Esophagus squamous epithelium (tissue), 5 donors: ENCODE measurements around the gene GATA5. TPM values are rescaled to one million over a fixed set of nuclear protein-coding genes. Genes with fewer than 3 reads are reported as not detected.

Source experiments
- DNase-seq: peaks from one replicate; lab custom pipeline; 2025; lab: John Stamatoyannopoulos, UW
- H3K27ac ChIP-seq, 4 donors: fragments of 200-600 bp; sonication (generic); one replicate each; pipeline ENCODE4 v1.5.1; 2016 to 2019; ENCODE audit warnings: mild to moderate bottlenecking in 1 of 4
- H3K27me3 ChIP-seq, 4 donors: fragments of 200-600 bp; sonication (generic); 1 replicate in 3 of 4; 2 replicates in 1 of 4; pipeline versions ENCODE4 v1.5.1 to v1.6.0; 2017 to 2021; ENCODE audit warnings: antibody characterized with exemption in 1 of 4
- H3K36me3 ChIP-seq, 3 donors: fragments of 200-600 bp; sonication (generic); one replicate each; pipeline ENCODE4 v1.5.1; 2016 to 2019
- H3K4me1 ChIP-seq, 3 donors: fragments of 200-600 bp; sonication (generic); one replicate each; pipeline ENCODE4 v1.5.1; 2017 to 2019
- H3K4me3 ChIP-seq, 4 donors: fragments of 200-600 bp; sonication (generic); 1 replicate in 3 of 4; 2 replicates in 1 of 4; pipeline ENCODE4 v1.5.1; 2016 to 2019; ENCODE audit warnings: mild to moderate bottlenecking in 2 of 4, moderate library complexity in 1 of 4
- H3K9me3 ChIP-seq, 3 donors: fragments of 200-600 bp; sonication (generic); one replicate each; pipeline ENCODE4 v1.5.1; 2016 to 2019
- POLR2A ChIP-seq, 4 donors: fragments of 450-650 bp; IDR thresholded peaks; one replicate each; pipeline ENCODE4 v1.6.1; 2017; ENCODE audit warnings: antibody characterized with exemption in 4 of 4, mild to moderate bottlenecking in 4 of 4, moderate library complexity in 3 of 4
- WGBS, 2 donors: methylation state at CpG; one replicate each; pipeline ENCODE4 v1.1.5; 2018; 5-methylcytosine and 5-hydroxymethylcytosine counted together
- intact Hi-C: fragments of 100-400 bp; cut with DNase I; formaldehyde crosslinking; loops from one replicate; pipeline ENCODE4 v1.15.0; 2022
- total RNA-seq, 4 donors: library from RNA; depleted of rRNA; stranded (reverse); fragments of >200 nt; gene quantifications; one replicate each; pipeline ENCODE4 v1.1.0, GENCODE V29; 2016
- TF ChIP-seq, protein P1 (sequence below), 6 experiments: fragments of 450-650 bp in 4 of 6; fragments of 200-600 bp in 2 of 6; sonication (generic) in 2 of 6; IDR thresholded peaks; one replicate each; pipeline ENCODE4 v1.5.1; 2016 to 2019; ENCODE audit warnings: antibody characterized with exemption in 6 of 6, mild to moderate bottlenecking in 4 of 6, moderate library complexity in 4 of 6
- donor health status: DM: yes; HTN: yes; CAD: no.

Gene GATA5
- total RNA-seq, 4 donors from 2014 or later = 0.19 to 0.85 TPM; not detected in 2

DNA sequence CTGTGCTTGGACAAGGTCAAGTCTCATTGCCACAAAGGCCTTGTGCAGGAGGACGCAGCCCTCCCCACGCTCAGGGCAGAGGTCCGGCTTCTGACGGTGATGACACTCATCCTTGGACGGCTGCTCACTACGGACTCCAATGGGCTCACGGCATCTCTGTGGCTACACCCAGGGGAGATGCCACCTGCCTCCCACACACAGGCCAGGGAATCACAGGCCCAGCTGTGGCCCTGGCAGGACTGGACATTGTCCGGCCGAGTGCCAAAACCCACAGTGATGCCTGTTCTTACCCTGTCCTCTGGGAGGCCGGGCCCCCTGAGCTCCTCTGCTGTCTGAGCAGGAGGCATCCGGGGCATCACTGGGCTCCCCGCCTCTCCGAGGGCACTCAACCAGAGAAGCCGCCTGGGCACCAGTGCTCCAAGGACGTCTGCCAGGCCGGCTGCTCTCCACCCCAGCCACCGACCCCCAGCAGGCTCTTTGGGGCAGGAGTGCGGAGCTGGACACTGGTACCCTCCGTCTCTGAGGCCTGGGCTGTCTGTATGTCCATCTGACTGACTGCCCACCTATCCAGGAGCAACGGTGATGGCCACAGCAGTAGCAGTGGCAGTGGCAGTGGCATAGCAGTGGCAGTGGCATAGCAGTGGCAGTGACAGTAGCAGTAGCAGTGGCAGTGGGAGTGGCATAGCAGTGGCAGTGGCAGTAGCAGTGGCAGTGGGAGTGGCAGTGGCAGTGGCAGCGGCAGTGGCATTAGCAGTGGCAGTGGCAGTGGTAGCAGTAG lies 50.3 kb downstream of the GATA5 start:
- Histone ChIP-seq H3K27ac (no peak overlapping the region), H3K36me3 (no peaks in the 10 kb centered on the region), H3K9me3 (no peaks in the 10 kb centered on the region), H3K4me3 (no peak overlapping the region), H3K27me3 (peaks cover 0 to 65% (median 0%) of the 10 kb centered on the region in 4 donors), H3K4me1 (peaks cover 6 to 41% (median 12%) of the 10 kb centered on the region in 3 donors)
- no peak for DNase-seq
- intact Hi-C loops = no loop called here
- WGBS, 2 donors = 91% methylated on average over 1 to 7 of the region's 21 CpGs
- TF ChIP-seq, protein P1, sequence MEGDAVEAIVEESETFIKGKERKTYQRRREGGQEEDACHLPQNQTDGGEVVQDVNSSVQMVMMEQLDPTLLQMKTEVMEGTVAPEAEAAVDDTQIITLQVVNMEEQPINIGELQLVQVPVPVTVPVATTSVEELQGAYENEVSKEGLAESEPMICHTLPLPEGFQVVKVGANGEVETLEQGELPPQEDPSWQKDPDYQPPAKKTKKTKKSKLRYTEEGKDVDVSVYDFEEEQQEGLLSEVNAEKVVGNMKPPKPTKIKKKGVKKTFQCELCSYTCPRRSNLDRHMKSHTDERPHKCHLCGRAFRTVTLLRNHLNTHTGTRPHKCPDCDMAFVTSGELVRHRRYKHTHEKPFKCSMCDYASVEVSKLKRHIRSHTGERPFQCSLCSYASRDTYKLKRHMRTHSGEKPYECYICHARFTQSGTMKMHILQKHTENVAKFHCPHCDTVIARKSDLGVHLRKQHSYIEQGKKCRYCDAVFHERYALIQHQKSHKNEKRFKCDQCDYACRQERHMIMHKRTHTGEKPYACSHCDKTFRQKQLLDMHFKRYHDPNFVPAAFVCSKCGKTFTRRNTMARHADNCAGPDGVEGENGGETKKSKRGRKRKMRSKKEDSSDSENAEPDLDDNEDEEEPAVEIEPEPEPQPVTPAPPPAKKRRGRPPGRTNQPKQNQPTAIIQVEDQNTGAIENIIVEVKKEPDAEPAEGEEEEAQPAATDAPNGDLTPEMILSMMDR (IDR thresholded peaks at IDR 0.05) = no peak
- TF ChIP-seq POLR2A (IDR thresholded peaks at IDR 0.05) = no peak

DNA sequence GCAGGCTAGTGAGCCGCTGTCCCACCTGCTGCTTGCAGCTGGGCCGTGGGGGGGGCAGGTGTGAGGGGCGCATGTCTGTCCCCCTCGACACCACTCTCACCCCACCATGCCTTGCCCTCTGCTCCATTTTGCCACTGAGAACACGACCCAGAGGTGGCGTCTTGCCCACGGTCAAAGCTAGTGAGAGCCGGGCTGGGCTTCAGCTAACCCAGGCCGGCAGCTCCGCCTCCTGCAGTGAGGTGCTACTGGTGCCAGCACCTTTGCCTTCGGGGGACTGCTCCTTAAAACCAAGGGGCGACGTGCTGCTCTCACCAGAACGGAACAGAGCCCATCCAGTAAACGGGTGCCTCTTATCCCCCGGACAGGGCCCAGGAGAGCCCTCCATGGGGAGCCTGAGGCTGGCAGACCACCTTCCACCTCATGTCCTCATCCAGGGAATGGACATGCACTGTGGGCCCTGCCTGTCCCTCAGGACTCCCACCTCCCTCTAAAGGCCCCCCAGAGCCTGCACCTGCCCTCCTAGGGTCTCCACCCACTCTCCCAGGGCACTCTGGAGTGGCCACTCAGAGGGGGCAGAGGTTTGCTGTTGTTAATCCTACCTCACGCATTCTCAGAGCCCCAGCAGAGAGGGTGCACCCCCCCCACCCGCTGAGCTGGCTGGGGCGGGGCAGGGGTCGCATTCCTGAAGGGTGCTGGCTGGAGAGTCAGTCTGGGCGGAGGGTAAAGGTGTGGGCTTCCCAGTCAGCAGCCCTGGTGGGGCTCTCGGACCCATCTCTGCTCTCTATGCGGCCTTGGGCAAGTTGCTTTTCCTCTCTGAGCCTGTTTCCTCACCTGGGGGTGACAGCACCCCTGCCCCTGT lies 51.3 kb downstream of the GATA5 start:
- DNase-seq = no peak
- H3K27me3 ChIP-seq = peaks cover 0 to 55% (median 0%) of the 10 kb centered on the region in 4 donors
- H3K27ac ChIP-seq = no peak overlapping the region
- WGBS, 2 donors = 31% methylated on average over 9 of the region's 23 CpGs; no CpG with 5 or more reads in 1 of the 2 donors
- TF ChIP-seq, protein P1 (IDR thresholded peaks at IDR 0.05) = no peak
- TF ChIP-seq POLR2A (IDR thresholded peaks at IDR 0.05) = no peak
- no peaks in the 10 kb centered on the region for H3K36me3 ChIP-seq
- peaks cover 6 to 41% (median 12%) of the 10 kb centered on the region in 3 donors for H3K4me1 ChIP-seq
- H3K4me3 ChIP-seq = no peak overlapping the region
- no peaks in the 10 kb centered on the region for H3K9me3 ChIP-seq
- intact Hi-C loops = no loop called here

DNA sequence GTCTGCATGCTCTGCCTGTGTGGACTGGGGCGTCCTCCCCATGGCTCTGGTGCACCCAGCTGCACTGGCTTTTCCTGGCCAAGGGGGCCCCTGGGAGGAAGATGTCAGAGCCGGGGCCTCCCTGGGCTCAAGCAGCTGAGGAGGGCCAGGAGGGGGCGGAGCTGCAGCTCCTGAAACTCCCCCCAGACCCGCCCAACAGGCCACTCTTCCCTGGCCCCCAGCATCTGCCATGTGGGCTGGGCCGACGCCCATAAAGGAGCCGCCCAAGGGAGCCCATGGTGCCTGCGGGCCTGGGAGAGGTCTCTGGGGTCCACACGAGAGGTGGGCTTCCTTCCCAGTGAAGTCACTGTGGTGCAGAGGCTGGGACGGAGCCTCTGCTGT lies 52.5 kb downstream of the GATA5 start:
- no peaks in the 10 kb centered on the region for H3K9me3 ChIP-seq
- H3K4me3 ChIP-seq = no peak overlapping the region
- no peak for TF ChIP-seq POLR2A (IDR thresholded peaks at IDR 0.05)
- TF ChIP-seq, protein P1 (IDR thresholded peaks at IDR 0.05) = no peak
- H3K36me3 ChIP-seq = no peaks in the 10 kb centered on the region
- peaks cover 0 to 50% (median 0%) of the 10 kb centered on the region in 4 donors for H3K27me3 ChIP-seq
- no peak overlapping the region for H3K27ac ChIP-seq
- WGBS, 2 donors = 40% methylated on average over 3 of the region's 10 CpGs; no CpG with 5 or more reads in 1 of the 2 donors
- intact Hi-C loops = no loop called here
- H3K4me1 ChIP-seq = peaks cover 5 to 37% (median 7%) of the 10 kb centered on the region in 3 donors
- no peak for DNase-seq

DNA sequence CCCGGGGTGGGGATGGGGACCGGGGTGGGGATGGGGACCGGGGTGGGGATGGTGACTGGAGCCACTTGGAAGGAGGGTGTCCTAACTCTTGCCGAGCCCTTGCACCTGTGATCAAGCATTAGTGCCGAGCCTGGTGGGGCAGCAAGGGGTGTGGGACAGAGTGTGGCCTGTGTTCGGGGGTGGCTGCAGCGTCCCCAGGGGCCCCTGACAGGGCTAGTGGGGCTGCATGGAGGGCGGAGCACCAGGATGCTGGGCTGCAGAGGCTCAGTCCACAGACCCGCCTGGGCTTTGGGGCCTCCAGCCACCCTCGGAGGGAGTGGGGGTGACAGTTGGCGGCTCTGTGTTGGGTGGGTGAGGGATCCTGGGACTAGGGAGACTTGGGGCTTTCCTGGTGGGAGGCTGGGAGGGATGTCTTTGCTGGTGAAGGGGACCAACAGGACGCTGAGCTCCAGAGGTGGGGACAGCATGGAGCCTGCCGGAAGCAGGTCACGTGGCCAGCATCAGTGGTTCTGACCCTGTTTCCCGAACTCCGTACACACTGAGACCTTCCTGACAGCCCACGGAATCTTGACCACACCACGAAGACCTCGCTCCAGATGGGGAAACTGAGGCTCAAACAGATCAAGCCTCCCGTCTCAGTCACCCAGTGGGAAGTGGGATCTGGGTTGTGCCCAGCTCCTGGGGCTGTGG lies 53.0 kb downstream of the GATA5 start:
- 88 to 89% methylated on average over 9 to 10 of the region's 20 CpGs for WGBS, 2 donors
- DNase-seq = no peak
- TF ChIP-seq, protein P1 (IDR thresholded peaks at IDR 0.05) = no peak

More for the DNA sequence above, 53.0 kb downstream of the GATA5 start:
- Histone ChIP-seq H3K27me3 (peaks cover 0 to 50% (median 0%) of the 10 kb centered on the region in 4 donors), H3K36me3 (no peaks in the 10 kb centered on the region), H3K9me3 (no peaks in the 10 kb centered on the region), H3K4me3 (no peak overlapping the region), H3K4me1 (peaks cover 0 to 31% (median 1%) of the 10 kb centered on the region in 3 donors), H3K27ac (no peak overlapping the region)
- intact Hi-C loops = no loop called here
